NOMO-1 treated with DMSO at 0.1 percent for 48 hours (cell line): Measurements from ENCODE around the gene MBD3L1.

Experiments
- DNase-seq: peaks from one replicate; lab custom pipeline; 2025; ENCODE audit not compliant: unreplicated experiment; lab: John Stamatoyannopoulos, UW

MBD3L1 gene

DNA sequence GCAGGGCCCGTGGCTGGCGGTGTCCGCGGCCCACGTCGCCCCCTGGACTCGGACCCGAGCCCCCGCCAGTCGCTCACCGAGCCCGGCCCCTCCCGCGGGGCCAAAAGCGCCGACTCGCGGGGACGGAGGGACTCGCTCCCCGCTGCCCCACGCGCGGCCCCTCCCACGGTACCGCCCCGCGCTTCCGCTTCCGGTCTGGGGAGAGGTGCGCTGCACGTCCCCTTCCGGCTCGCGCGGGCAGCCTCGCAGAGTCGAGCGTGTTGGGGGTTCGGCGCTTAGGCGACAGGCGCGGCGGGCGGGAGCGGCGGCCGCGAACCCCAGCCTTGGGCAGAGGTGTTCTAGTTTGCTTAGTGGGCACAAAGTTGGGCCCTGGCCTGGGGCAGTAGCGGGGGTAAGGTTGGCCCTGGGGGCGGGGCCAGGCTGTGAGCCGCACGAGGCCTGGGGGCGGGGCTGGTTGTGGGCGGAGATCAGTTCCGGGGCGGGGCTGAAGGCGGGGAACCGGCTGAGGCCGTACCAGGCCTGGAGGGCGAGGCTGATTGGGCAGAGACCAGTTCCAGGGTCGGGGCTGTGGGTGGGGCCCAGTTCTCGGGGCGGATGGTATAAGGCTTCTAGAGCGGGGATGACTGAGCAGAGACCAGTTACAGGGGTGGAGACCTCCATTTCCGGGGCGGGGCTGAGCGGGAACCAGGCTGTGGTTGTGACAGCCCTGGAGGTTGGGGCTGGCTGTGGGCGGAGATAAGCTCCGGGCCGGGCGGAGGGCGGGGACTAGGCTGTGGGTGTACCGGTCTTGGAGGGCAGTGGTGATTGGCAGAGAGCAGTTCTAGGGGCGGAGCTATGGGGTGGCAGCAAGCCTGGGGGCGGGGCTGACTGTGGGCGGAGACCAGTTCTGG is at the start of gene MBD3L1, which contains the start of gene ZNF558:
MBD3L1 (plus strand) TSS at position 246 of the 890 bp plus-strand sequence. CDS start 10,302 bp downstream, outside the sequence.
ZNF558 (minus strand) TSS at position 173 of the 890 bp plus-strand sequence. CDS start 9,645 bp downstream, outside the sequence.
- DNase-seq: peak; percentile 98

DNA sequence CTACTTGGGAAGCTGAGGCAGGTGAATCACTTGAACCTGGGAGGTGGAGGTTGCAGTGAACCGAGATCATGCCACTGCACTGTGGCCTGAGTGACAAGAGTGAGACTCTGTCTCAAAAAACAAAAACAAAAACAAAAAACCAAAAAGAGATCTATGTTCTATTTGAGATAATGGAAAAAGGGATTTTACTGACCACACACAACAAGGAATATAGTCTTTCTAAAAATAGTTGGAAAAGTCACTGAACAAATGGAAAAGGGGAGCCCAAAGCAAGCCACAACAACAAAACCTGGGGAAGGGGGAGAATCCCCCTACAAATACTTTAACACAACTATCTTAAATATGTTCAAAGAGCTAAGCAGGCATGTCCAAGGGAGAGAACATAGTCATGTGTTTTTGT is 37.4 kb upstream of the MBD3L1 start:
- no peak for DNase-seq

DNA sequence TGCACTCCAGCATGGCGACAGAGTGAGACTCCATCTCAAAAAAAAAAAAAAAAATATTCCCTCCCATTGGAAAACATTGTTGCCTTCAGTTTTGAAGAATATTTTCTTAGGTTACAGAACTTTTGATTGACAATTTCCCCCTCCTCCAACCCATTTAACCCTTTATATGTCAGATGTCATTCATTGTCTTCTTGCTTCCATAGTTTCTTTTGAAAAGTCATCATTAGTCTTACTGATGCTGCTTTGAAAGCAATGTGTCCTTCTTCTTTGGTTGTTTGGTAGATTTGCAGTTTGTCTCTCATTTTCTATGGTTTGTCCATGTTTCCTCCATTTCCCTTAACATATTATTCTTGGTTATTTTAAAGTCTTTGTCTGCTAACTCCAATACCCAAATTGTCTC is 25.5 kb upstream of the MBD3L1 start:
- no peak for DNase-seq

DNA sequence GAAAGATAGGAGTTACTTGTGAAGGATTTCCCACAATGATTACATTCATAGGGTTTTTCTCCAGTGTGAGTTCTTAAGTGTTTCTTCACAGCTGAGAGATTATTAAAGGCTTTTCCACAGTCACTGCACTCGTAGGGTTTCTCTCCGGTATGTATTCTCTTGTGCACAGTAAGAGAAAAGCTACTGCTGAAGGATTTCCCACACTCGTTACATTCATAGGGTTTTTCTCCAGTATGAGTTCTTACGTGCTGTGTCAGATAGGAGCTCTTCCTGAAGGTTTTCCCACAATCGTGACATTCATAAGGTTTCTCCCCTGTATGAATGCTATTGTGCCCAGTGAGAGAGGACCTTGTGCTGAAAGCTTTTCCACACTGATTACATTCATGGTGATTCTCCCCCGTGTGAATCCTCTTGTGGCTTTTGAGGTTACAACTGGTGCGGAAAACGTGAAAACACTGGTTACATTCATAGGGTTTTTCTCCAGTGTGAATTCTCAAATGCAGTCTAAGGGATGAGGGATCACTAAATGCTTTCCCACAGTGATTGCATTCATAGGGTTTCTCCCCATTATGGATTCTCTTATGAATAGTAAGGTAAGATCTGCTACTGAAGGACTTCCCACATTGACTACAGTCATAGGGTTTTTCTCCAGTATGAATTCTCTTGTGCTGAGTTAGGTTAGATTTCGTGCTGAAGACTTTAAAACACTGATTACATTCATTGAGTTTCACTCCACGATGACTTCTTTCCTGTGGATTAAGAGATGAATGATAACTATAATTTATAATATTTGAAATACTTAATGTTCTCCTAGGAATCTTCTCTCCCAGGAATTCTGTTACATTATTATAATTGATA is 20.6 kb upstream of the MBD3L1 start:
- DNase-seq: no peak

DNA sequence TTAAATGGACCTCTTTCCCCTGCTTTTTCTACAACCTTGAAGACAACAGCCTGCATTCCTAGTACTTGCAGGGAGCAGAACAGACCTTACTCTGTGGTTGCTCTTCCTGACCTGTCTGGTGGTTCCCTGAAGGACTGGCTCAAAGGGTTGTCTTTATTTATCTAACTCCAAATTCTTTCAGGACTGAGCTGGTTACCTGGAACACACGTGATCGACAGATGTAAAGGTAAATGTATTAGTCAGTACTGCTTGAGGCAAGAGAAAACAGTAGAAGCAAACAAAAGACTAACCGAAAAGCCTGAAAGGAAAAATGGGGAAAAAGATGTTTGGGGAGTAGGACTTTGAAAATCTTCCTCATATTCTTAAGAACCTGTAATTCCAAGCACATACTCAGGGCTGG is 18.0 kb upstream of the MBD3L1 start:
- DNase-seq: no peak

DNA sequence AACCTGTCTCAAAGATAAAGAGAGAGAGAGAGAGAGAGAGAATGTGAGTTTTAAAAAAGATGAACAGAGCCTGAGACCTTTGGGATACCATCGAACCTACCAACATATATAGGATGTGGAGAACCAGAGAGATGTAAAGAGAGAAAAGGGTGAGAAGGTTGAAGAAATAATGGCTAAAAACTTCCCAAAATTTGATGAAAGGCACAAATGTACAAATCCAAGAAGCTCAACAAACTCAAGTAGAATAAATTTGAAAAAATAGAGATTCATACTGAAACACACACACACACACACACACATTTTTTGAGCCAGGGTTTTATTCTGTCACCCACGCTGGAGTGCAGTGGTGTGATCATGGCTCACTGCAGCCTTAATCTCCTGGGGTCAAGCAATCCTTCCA is 16.4 kb upstream of the MBD3L1 start:
- DNase-seq: no peak

DNA sequence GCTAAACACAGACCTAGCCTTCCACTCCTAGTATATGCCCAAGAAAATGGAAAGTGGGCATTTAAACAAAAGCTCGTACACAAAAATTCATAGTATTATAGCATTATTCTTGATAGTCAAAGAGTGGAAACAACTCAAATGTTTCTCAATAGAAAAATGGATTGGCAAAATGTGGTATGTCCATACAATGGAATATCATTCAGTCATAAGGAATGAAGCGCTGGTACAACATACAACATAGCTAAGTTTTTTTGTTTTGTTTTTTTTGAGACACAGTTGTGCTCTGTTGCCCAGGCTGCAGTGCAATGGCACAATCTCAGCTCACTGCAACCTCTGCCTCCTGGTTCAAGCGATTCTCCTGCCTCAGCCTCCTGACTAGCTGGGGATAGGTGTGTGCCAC is 11.9 kb upstream of the MBD3L1 start:
- no peak for DNase-seq

DNA sequence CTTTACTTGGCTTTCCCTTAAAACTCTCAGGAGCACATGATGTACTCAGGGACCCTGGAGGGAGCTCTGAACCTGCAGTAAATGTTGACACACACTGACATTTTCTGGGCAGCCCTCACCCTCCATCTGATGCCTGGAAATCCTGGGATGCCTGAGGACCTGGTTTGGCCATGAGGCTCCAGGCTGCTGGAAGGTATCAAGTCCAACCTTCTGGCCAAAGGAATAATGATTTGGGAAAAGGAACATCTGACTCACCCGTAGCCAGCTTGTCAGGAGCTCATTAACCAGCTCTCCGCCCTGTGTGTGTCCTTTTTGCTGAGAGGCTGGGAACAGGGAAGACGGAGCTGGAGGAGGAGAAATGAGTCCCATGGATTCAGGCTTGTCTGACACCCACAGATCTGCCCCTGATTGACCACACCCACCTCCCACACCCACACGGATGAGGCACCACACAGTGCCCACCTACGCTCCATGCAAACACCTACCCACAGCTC is 10.4 kb upstream of the MBD3L1 start:
- DNase-seq: no peak

DNA sequence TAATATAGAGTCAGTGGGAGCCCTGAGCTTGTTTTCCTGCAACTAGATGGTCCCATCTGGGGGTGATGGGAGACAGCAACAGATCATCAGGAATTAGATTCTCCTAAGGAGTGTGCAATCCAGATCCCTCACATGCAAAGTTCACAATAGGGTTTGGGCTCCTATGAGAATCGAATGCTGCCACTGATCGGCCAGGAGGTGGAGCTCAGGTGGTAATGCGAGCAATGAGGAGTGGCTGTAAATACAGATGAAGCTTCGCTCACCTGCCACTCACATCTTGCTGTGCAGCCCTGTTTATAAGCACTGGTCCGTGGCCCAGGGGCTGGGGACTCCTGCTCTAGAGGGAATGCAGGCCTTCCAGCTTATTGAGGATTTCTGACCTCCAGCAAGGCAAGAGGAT is 5.8 kb upstream of the MBD3L1 start:
- DNase-seq: no peak

DNA sequence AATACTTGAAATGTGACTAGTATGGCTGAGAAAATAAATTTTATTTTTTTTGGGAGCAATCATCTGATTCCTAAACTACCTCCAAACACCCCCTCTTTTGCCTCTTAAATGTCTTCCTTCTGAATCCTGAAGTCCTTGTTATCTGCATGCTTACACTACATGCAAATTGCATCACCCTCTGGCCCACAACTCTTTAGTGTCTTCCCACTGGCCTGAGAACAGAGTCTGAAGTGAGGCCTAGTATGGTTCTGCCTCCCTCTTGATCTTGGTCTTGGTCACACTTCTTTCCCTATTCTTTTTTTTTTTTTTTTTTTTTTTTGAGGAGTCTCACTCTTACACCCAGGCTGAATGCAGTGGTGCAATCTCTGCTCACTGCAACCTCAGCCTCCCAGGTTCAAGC is 4.9 kb upstream of the MBD3L1 start:
- DNase-seq: no peak

DNA sequence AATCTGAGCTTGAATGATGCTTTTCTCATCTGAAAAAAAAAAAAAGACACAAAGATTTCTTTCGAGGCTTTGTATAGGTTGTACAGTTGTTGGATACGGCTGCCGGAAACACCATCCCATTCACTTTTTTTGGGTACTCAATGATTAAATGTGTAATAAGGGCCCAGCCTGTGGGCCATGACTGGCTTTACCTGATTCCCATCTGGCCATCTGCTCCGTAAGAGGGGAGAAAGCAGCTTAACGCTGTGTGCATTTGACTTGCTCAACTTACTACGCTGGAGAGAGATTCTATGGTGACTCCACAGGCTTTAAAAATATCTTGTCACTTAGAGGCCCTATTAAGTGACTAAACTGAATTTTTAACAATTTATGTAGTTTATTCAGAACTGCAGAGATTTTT is 804 bp upstream of the MBD3L1 start:
- no peak for DNase-seq

DNA sequence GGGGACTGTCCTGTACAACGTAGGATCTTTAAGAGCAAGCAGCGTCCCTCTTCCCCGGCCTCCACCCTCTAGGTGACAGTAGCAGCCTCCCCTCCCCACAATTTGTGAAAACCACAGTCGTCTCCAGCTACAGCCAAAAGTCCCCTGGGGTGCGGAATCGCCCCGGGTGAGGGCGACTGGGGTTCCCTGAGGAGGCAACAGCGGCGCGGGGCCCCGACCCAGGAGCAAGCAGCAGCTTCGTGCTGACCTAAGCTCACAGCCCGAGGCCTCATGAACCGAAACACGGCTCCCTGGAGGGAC is 395 bp upstream of the MBD3L1 start:
- peak; percentile 45 for DNase-seq

DNA sequence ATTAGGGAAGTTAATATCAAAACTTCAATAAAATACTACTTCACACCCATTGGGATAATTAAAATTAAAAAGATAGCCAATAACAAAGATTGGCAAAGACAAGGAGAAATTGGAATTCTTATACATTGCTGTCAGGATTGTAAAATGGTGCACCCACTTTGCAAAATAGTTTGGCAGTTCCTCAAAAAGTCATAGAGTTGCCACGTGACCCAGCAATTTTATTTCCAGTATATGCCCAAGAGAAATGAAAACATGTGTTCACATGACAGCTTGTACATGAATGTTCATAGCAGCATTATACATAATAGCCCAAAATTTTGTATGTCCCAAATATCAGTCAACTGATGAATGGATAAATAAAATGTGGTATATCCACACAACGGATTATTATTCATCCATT is 3.3 kb downstream of the MBD3L1 start:
- no peak for DNase-seq

DNA sequence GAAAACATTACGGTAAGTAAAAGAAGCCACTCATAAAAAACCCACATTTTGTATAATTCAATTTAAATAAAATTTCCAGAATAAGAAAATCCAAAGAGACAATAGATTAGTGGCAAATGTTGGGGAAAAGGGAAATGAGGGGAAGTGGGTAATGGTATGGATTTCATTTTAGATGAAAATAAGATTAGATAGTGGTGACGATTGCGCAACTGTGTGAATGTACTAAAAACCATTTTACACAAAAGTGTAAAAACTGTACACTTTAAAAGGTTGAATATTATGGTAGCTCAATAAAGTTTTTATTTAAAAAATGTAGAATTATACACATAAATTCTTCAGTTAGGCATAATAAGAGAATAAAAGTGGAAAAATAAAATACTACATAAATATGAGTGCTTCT is 3.7 kb downstream of the MBD3L1 start:
- DNase-seq: no peak

DNA sequence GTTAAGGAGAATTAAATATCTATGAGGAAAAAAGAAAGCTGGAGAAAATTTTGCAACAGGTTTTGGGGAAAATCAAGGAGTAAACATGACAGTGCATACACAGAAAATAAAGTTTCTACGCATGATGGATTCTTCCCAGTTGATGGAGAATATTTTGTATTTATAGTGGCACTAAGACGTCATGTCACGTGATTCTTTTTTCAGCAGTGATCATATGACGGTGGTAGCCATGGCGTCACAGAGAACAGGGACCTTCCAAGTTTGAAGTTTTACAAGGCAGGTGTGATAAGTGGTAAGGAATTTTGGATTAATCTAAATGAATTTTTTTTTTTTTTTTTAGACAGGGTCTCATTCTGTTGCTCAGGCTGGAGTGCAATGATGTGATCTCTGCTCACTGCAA is 8.5 kb downstream of the MBD3L1 start:
- no peak for DNase-seq

DNA sequence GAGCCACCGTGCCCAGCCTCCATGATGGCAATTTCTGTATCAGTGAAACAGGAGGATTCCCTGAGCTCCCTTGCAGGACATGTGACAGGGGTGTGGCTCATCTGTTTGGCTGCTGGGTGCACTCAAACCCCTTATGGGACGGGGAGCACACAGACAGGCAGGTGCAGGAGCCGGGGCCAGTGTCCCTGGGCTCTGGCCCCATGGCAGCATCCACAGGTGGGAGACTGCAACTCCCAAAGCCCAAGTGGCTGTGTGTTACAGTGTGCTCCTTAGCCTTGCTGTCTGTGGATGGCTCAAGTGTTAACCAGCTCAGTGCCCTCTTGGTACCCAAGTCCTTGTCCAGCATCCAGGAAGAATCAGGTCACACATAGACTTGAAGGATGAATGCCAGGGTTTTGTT is 14.6 kb downstream of the MBD3L1 start:
- DNase-seq: no peak

DNA sequence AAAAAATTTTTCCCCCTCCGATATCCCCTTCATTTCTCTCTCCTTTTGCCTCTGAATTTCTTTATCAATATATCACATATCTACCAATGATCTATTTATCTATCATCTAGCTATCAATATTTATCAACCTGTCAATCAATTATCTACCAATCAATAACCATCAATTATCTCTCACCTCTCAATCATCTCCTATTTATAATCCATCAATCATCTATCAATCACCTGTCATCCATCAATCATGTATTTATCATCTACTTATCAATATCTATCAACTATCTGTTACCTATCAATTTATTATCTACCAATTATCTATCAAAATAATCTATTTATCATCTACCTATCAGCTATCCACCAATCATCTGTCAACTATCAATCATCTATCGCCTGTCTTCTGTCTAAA is 17.1 kb downstream of the MBD3L1 start:
- no peak for DNase-seq

DNA sequence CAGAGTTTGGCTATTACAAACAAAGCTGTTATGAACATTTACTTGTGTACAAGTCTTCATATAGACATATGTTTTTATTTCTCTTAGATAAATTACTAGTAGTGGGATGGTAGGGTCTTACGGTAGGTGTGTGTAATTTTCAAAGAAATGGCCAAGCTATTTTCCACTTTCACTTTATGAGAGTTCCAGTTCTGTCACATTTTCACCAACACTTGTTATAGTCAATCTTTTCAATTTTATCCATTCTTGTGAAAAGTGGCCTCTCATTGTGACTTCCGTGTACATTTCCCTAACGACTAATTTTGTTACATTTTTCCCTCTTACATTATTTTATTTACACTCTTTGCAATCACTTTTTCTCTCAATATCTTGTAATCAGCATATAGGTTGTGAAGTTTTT is 18.3 kb downstream of the MBD3L1 start:
- no peak for DNase-seq

DNA sequence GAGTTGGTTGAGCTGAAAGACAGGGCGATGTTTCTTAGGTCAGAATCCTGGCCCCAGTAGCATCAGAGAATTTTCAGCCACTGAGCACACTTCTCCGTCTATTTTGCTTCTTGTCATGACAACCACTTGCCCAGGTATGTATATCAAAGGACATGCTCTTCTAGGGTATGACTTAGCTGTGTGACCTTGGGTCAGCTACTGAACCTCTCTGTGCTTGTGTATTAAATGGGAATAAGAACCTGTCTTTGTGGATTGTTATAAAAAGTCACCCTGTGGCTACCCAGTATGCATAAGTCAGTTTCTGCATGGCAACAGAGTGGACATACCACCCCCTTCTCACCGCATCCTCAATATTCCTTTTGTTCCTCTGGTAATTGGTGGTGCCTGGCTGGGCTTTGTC is 26.1 kb downstream of the MBD3L1 start:
- no peak for DNase-seq

DNA sequence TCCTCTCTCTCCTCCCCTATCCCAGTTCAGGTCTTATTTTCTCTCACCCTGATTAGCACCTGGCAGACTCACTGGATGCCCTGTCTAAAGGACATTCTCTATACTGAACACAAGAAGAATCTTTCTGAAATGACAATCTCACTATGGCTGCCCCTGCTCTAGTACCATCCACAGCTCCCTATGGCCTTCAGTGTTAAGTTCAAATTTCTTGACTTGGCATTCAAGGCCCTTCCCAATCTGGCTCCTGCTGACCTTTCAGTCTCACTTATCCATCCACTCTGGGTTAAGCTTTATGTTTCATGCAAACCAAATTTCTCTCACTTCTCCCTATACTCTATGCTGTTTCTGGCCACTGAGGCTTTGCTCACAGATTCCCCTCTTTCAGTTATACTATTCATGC is 34.2 kb downstream of the MBD3L1 start:
- no peak for DNase-seq

DNA sequence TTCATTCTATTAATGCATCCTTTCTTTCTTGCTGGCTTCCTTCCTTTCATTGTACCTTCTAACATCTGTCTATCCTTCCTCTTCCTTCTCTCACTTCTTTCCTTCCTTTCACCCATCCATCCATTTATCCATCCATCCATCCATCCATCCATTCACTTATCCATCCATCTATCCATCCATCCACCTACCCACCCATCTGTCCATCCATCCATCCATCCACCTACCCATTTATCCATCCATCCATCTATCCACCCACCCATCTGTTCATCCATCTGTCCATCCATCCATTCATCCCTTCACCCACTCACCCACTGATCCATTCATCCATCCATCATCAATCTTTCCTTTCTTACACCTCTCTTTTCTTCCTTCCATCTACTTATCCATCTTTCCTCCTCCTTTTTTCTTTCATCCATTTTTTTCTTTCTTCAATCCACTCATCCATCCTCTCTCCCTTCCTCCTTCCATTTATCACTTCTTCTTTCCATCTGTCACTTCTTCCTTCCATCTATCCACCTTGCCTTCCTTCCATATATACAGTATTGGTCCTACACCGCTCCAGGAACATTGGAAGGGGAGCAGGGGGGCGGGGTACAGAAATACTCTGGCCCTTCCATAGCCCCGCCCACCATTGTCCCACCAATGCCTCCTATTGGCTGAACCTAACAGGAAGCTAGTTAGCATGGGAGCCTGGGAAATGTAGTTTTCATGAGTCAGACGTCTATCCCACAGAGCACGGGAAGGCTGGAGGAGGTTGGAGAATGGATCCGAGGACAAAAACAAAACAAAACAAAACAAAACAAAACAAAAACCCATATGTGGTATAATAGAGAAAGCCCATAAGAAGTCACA is 45.9 kb downstream of the MBD3L1 start:
- no peak for DNase-seq
